ENCODE measurements around the gene ATP8B4. TPM values are rescaled to one million over a fixed set of nuclear protein-coding genes. Genes with fewer than 3 reads are reported as not detected.

Gene ATP8B4
- total and polyA plus RNA-seq, 2 donors (not counting 1 experiment from before 2014, with no cell fraction given): 3.5 to 19.5 TPM

DNA sequence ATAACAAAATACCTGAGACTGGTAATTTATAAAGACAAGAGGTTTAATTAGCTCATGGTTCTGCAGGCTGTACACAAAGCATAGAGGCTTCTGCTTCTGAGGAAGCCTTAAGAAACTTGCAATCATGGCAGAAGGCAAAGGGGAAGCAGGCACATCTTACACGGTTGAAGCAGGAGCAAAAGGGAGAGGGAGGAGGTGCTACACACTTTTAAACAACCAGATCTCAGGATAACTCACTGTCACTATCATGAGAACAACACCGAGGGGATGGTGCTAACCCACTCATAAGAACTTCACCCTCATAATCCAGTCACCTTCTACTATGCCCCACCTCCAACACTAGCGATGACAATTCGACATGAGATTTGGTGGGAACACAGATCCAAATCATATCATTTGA, 54.4 kb downstream of the ATP8B4 start:
- H3K9ac ChIP-seq (ENCODE audit: insufficient read depth, low read length): no peak overlapping the region
- no peak for TF ChIP-seq EZH2 (IDR thresholded peaks at IDR 0.05; ENCODE audit: low read length, missing control alignments)
- TF ChIP-seq, protein P1, sequence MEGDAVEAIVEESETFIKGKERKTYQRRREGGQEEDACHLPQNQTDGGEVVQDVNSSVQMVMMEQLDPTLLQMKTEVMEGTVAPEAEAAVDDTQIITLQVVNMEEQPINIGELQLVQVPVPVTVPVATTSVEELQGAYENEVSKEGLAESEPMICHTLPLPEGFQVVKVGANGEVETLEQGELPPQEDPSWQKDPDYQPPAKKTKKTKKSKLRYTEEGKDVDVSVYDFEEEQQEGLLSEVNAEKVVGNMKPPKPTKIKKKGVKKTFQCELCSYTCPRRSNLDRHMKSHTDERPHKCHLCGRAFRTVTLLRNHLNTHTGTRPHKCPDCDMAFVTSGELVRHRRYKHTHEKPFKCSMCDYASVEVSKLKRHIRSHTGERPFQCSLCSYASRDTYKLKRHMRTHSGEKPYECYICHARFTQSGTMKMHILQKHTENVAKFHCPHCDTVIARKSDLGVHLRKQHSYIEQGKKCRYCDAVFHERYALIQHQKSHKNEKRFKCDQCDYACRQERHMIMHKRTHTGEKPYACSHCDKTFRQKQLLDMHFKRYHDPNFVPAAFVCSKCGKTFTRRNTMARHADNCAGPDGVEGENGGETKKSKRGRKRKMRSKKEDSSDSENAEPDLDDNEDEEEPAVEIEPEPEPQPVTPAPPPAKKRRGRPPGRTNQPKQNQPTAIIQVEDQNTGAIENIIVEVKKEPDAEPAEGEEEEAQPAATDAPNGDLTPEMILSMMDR (conservative IDR thresholded peaks at IDR 0.05 in 1 of 2, IDR thresholded peaks at IDR 0.05 in 1 of 2; ENCODE audit: low read depth in 1 of 2, low read length in 2 of 2): no peak
- no peak for DNase-seq (ENCODE audit: low read depth in 2 of 2)

DNA sequence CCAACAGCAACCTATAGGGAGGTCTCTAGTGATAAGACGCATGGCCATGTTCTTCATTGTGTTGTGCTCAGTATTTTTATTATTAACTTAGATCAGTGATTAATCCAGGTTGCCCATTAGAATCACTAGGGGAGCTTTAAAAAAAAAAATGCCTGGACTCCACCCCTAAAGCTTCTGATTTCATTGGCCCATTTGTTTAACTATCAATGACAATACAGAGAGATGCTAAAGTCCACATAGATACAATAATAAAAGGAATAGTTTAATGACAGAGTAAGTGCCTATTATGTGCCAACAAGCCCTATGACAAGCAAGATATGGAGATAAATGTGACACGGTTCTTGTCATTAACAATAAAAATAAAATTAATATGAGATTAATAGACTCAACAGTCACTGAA, 55.8 kb downstream of the ATP8B4 start:
- H3K79me2 ChIP-seq (ENCODE audit: control insufficient read depth, insufficient read depth, low read length): no peaks in the 10 kb centered on the region

More for the DNA sequence above, 54.4 kb downstream of the ATP8B4 start:
- Histone ChIP-seq H2AFZ (ENCODE audit: low read length) (no peak overlapping the region), H3K4me2 (ENCODE audit: extremely low read depth, insufficient read depth, low read length) (no peak overlapping the region), H3K79me2 (ENCODE audit: control insufficient read depth, insufficient read depth, low read length) (no peaks in the 10 kb centered on the region), H3K36me3 (ENCODE audit: control insufficient read depth, insufficient read depth, low read length) (no peaks in the 10 kb centered on the region), H4K20me1 (ENCODE audit: control insufficient read depth, extremely low read depth, insufficient read depth, low read length) (no peaks in the 10 kb centered on the region), H3K27ac (ENCODE audit: insufficient read depth, low read length) (no peak overlapping the region), H3K4me1 (ENCODE audit: control insufficient read depth, extremely low read depth, insufficient read depth, low read length) (no peaks in the 10 kb centered on the region), H3K4me3 (replicated peaks in 1 of 4; ENCODE audit: control extremely low read depth in 1 of 4, insufficient read depth in 1 of 4, low read depth in 3 of 4, low read length in 4 of 4) (no peak overlapping the region), H3K27me3 (ENCODE audit: control insufficient read depth, insufficient read depth, low read length) (no peaks in the 10 kb centered on the region), H3K9me3 (ENCODE audit: control insufficient read depth, insufficient read depth, low read depth, low read length) (no peaks in the 10 kb centered on the region)

DNA sequence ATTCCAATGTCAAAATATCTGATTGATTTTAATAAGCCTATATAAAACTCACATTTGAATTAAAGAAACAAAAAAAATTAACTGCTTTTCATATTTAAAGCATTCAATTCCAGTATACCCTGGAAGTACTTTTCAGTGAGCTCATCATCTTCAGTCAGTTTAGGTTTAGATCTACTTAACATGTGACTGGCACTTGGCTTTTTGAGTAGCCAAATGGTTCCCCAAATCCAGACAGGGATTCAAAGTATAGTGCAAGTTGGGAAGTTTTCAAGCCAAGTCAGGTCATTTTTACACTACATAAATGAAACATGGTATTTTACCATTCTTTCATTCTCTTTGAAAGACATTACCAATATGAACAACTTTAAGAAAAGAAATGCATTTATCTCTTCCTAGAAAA, 57.5 kb downstream of the ATP8B4 start:
- no peak for TF ChIP-seq EZH2 (IDR thresholded peaks at IDR 0.05; ENCODE audit: low read length, missing control alignments)
- TF ChIP-seq, protein P1 (conservative IDR thresholded peaks at IDR 0.05 in 1 of 2, IDR thresholded peaks at IDR 0.05 in 1 of 2; ENCODE audit: low read depth in 1 of 2, low read length in 2 of 2): no peak
- H3K9me3 ChIP-seq (ENCODE audit: control insufficient read depth, insufficient read depth, low read depth, low read length): no peaks in the 10 kb centered on the region
- H3K79me2 ChIP-seq (ENCODE audit: control insufficient read depth, insufficient read depth, low read length): no peaks in the 10 kb centered on the region
- H3K4me2 ChIP-seq (ENCODE audit: extremely low read depth, insufficient read depth, low read length): no peak overlapping the region
- H3K9ac ChIP-seq (ENCODE audit: insufficient read depth, low read length): no peak overlapping the region
- no peak overlapping the region for H3K27ac ChIP-seq (ENCODE audit: insufficient read depth, low read length)
- no peaks in the 10 kb centered on the region for H4K20me1 ChIP-seq (ENCODE audit: control insufficient read depth, extremely low read depth, insufficient read depth, low read length)
- H3K4me3 ChIP-seq (replicated peaks in 1 of 4; ENCODE audit: control extremely low read depth in 1 of 4, insufficient read depth in 1 of 4, low read depth in 3 of 4, low read length in 4 of 4): no peak overlapping the region
- peaks cover 5% of the 10 kb centered on the region for H3K4me1 ChIP-seq (ENCODE audit: control insufficient read depth, extremely low read depth, insufficient read depth, low read length)
- DNase-seq (ENCODE audit: low read depth in 2 of 2): no peak
- H3K36me3 ChIP-seq (ENCODE audit: control insufficient read depth, insufficient read depth, low read length): no peaks in the 10 kb centered on the region
- no peak overlapping the region for H2AFZ ChIP-seq (ENCODE audit: low read length)
- no peaks in the 10 kb centered on the region for H3K27me3 ChIP-seq (ENCODE audit: control insufficient read depth, insufficient read depth, low read length)

More for the DNA sequence above, 55.8 kb downstream of the ATP8B4 start:
- Histone ChIP-seq H3K9me3 (ENCODE audit: control insufficient read depth, insufficient read depth, low read depth, low read length) (no peaks in the 10 kb centered on the region), H3K9ac (ENCODE audit: insufficient read depth, low read length) (no peak overlapping the region), H4K20me1 (ENCODE audit: control insufficient read depth, extremely low read depth, insufficient read depth, low read length) (no peaks in the 10 kb centered on the region), H3K4me3 (replicated peaks in 1 of 4; ENCODE audit: control extremely low read depth in 1 of 4, insufficient read depth in 1 of 4, low read depth in 3 of 4, low read length in 4 of 4) (no peak overlapping the region), H3K27me3 (ENCODE audit: control insufficient read depth, insufficient read depth, low read length) (no peaks in the 10 kb centered on the region), H3K36me3 (ENCODE audit: control insufficient read depth, insufficient read depth, low read length) (no peaks in the 10 kb centered on the region), H3K4me2 (ENCODE audit: extremely low read depth, insufficient read depth, low read length) (no peak overlapping the region), H2AFZ (ENCODE audit: low read length) (no peak overlapping the region), H3K4me1 (ENCODE audit: control insufficient read depth, extremely low read depth, insufficient read depth, low read length) (peaks cover 1% of the 10 kb centered on the region), H3K27ac (ENCODE audit: insufficient read depth, low read length) (no peak overlapping the region)
- TF ChIP-seq, protein P1 (conservative IDR thresholded peaks at IDR 0.05 in 1 of 2, IDR thresholded peaks at IDR 0.05 in 1 of 2; ENCODE audit: low read depth in 1 of 2, low read length in 2 of 2): no peak
- no peak for TF ChIP-seq EZH2 (IDR thresholded peaks at IDR 0.05; ENCODE audit: low read length, missing control alignments)
- no peak for DNase-seq (ENCODE audit: low read depth in 2 of 2)
